Measurements from ENCODE around the gene DDR2.

Gene DDR2

GRCh38 chr1:162631546-162632191, 595 bp upstream of the DDR2 start:
- no peak for DNase-seq

- DNase-seq = no peak
Observed at GRCh38 chr1:162632698-162633080, 425 bp downstream of the DDR2 start.

GRCh38 chr1:162633081-162633762, 958 bp downstream of the DDR2 start:
- DNase-seq = no peak

GRCh38 chr1:162635418-162635817, 3.2 kb downstream of the DDR2 start:
- DNase-seq = no peak

GRCh38 chr1:162639718-162640117, 7.5 kb downstream of the DDR2 start:
- no peak for DNase-seq

GRCh38 chr1:162641114-162641513, 8.8 kb downstream of the DDR2 start:
- DNase-seq = no peak

GRCh38 chr1:162644986-162645314, 12.7 kb downstream of the DDR2 start:
- DNase-seq = no peak

- no peak for DNase-seq
Observed at GRCh38 chr1:162645666-162646065, 13.4 kb downstream of the DDR2 start.

GRCh38 chr1:162649583-162649982, 17.3 kb downstream of the DDR2 start:
- no peak for DNase-seq

- DNase-seq = no peak
Observed at GRCh38 chr1:162654915-162655620, 22.8 kb downstream of the DDR2 start.

- DNase-seq = no peak
Observed at GRCh38 chr1:162656266-162656665, 24.0 kb downstream of the DDR2 start.

- no peak for DNase-seq
Observed at GRCh38 chr1:162660574-162660973, 28.3 kb downstream of the DDR2 start.

- DNase-seq = no peak
Observed at GRCh38 chr1:162661336-162661735, 29.1 kb downstream of the DDR2 start.

GRCh38 chr1:162662013-162662412, 29.7 kb downstream of the DDR2 start:
- DNase-seq = no peak

GRCh38 chr1:162663086-162663485, 30.8 kb downstream of the DDR2 start:
- DNase-seq = no peak

- no peak for DNase-seq
Observed at GRCh38 chr1:162663589-162664106, 31.4 kb downstream of the DDR2 start.

GRCh38 chr1:162666006-162666645, 33.9 kb downstream of the DDR2 start:
- DNase-seq = no peak

- no peak for DNase-seq
Observed at GRCh38 chr1:162667381-162668080, 35.3 kb downstream of the DDR2 start.

- DNase-seq = no peak
Observed at GRCh38 chr1:162670928-162671663, 38.8 kb downstream of the DDR2 start.

GRCh38 chr1:162671664-162672410, 39.6 kb downstream of the DDR2 start:
- no peak for DNase-seq

GRCh38 chr1:162672622-162673260, 40.5 kb downstream of the DDR2 start:
- DNase-seq = no peak

Measured in hematopoietic multipotent progenitor cell treated with erythropoietin and hydrocortisone succinate and interleukin-3 and kit ligand, for 4 days (in vitro differentiated cells).